Astrocyte (in vitro differentiated cells and primary cell): ENCODE data around the gene ITGB8. TPM values are rescaled to one million over a fixed set of nuclear protein-coding genes. Genes with fewer than 3 reads are reported as not detected.

Experiments
- DNase-seq: peaks from one replicate; pipeline ENCODE4 v3.0.0-alpha.2; 2010; ENCODE audit warnings: low read depth
- FAIRE-seq: peaks from 2 replicates; lab custom pipeline; 2011; peaks lifted over from hg19 to GRCh38; lab: Jason Lieb, UNC
- H2AFZ ChIP-seq: 2 replicates; pipeline ENCODE4 v1.6.0; 2012; ENCODE audit warnings: low read depth, low read length, inconsistent platforms
- H3K27ac ChIP-seq: 2 replicates; pipeline ENCODE4 v1.5.1; 2011; ENCODE audit warnings: low read depth, low read length, inconsistent platforms
- H3K27me3 ChIP-seq: 2 replicates; pipeline ENCODE4 v1.6.0; 2011; ENCODE audit warnings: low read length, inconsistent platforms; ENCODE audit not compliant: insufficient read depth
- H3K36me3 ChIP-seq: 2 replicates; pipeline ENCODE4 v1.5.1; 2011; ENCODE audit warnings: low read length, inconsistent platforms; ENCODE audit not compliant: insufficient read depth
- H3K4me1 ChIP-seq: 2 replicates; pipeline ENCODE4 v1.5.1; 2011; ENCODE audit warnings: low read length, inconsistent platforms; ENCODE audit not compliant: insufficient read depth
- H3K4me2 ChIP-seq: 2 replicates; pipeline ENCODE4 v1.6.0; 2012; ENCODE audit warnings: low read length, inconsistent platforms
- H3K4me3 ChIP-seq: 2 replicates; pipeline ENCODE4 v1.5.1; 2011; ENCODE audit warnings: low read depth, mild to moderate bottlenecking, low read length, inconsistent platforms; ENCODE audit not compliant: insufficient read depth
- H3K79me2 ChIP-seq: 2 replicates; pipeline ENCODE4 v1.6.0; 2012; ENCODE audit warnings: mild to moderate bottlenecking, low read length, inconsistent platforms; ENCODE audit not compliant: insufficient read depth
- H3K9ac ChIP-seq: 2 replicates; pipeline ENCODE4 v1.6.0; 2012; ENCODE audit warnings: mild to moderate bottlenecking, low read length, inconsistent platforms
- H3K9me3 ChIP-seq: 2 replicates; pipeline ENCODE4 v1.5.1; 2012; ENCODE audit warnings: low read depth, mild to moderate bottlenecking, low read length, inconsistent platforms; ENCODE audit not compliant: insufficient read depth
- H4K20me1 ChIP-seq: 2 replicates; pipeline ENCODE4 v1.6.0; 2012; ENCODE audit warnings: low read length, inconsistent platforms; ENCODE audit not compliant: insufficient read depth
- H3K27ac Mint-ChIP-seq: one replicate; pipeline ENCODE4 v1.8.0; 2021; ENCODE audit warnings: mild to moderate bottlenecking, mixed read lengths; ENCODE audit not compliant: unreplicated experiment
- H3K27me3 Mint-ChIP-seq: one replicate; pipeline ENCODE4 v1.8.0; 2021; ENCODE audit warnings: low read depth, mixed read lengths; ENCODE audit not compliant: unreplicated experiment
- H3K36me3 Mint-ChIP-seq: one replicate; pipeline ENCODE4 v1.8.0; 2021; ENCODE audit warnings: low read depth, mixed read lengths; ENCODE audit not compliant: unreplicated experiment
- H3K4me1 Mint-ChIP-seq: one replicate; pipeline ENCODE4 v1.8.0; 2021; ENCODE audit warnings: low read depth, mixed read lengths; ENCODE audit not compliant: unreplicated experiment
- H3K4me3 Mint-ChIP-seq: one replicate; pipeline ENCODE4 v1.8.0; 2021; ENCODE audit warnings: mild to moderate bottlenecking, moderate library complexity, mixed read lengths; ENCODE audit not compliant: unreplicated experiment
- H3K9me3 Mint-ChIP-seq: one replicate; pipeline ENCODE4 v1.8.0; 2021; ENCODE audit warnings: mild to moderate bottlenecking, mixed read lengths; ENCODE audit not compliant: unreplicated experiment
- EZH2 ChIP-seq: IDR thresholded peaks from 2 replicates; pipeline ENCODE4 v1.6.1; 2012; ENCODE audit warnings: mild to moderate bottlenecking, low read length, inconsistent platforms; ENCODE audit not compliant: insufficient read depth
- total RNA-seq: library from RNA; stranded (reverse); gene quantifications from 2 replicates; pipeline ENCODE4 v1.2.1, GENCODE V29; 2021
- TF ChIP-seq, protein P1 (sequence below): IDR thresholded peaks from 2 replicates; pipeline ENCODE4 v1.5.1; 2011; ENCODE audit warnings: low read depth, mild to moderate bottlenecking, inconsistent platforms, low read length, moderate library complexity; ENCODE audit not compliant: insufficient read depth

ITGB8 gene
- total RNA-seq, 1 donor from 2014 or later, result 10.8 TPM

DNA sequence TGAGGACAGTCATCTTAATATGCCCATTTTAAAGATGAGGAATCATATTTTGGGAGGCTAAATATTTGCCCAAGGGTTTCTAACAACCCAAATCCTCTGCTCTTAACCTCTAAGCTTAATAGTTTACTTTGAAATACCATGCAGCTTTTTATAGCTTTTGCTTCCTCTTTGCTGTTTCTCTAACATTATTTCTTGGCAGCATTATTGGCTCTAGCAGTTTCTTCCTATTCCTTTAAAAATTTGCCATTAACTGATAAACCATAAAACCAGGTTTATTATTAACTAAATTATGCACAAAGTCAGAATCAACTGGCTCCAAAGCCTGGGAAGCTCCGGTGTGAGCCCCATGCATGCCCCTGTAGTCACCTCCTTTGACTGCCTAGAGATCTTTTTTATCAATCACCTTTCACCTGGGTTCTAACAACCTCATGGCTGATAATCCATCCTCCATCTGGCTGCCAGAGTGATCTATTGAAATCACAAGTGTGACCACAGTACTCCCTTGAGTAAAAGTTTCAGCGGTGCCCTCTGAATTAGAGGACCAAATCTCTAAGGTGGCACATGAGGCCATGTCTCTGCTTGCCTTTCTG, 62.4 kb downstream of the ITGB8 start:
- Histone ChIP-seq H2AFZ (no peak overlapping the region), H3K27ac (no peak overlapping the region), H3K4me2 (no peak overlapping the region), H3K36me3 (peaks cover 32% of the 10 kb centered on the region), H3K79me2 (no peaks in the 10 kb centered on the region), H4K20me1 (no peaks in the 10 kb centered on the region), H3K4me3 (no peak overlapping the region), H3K9me3 (no peaks in the 10 kb centered on the region), H3K4me1 (peaks cover 7% of the 10 kb centered on the region), H3K9ac (no peak overlapping the region), H3K27me3 (no peaks in the 10 kb centered on the region)
- no peaks in the 10 kb centered on the region for H3K27me3 Mint-ChIP-seq
- no peak overlapping the region for H3K4me3 Mint-ChIP-seq
- DNase-seq (no peak), FAIRE-seq (no peak)
- H3K9me3 Mint-ChIP-seq, result no peaks in the 10 kb centered on the region
- no peak overlapping the region for H3K27ac Mint-ChIP-seq
- peaks cover under 1% of the 10 kb centered on the region for H3K4me1 Mint-ChIP-seq
- TF ChIP-seq, protein P1, sequence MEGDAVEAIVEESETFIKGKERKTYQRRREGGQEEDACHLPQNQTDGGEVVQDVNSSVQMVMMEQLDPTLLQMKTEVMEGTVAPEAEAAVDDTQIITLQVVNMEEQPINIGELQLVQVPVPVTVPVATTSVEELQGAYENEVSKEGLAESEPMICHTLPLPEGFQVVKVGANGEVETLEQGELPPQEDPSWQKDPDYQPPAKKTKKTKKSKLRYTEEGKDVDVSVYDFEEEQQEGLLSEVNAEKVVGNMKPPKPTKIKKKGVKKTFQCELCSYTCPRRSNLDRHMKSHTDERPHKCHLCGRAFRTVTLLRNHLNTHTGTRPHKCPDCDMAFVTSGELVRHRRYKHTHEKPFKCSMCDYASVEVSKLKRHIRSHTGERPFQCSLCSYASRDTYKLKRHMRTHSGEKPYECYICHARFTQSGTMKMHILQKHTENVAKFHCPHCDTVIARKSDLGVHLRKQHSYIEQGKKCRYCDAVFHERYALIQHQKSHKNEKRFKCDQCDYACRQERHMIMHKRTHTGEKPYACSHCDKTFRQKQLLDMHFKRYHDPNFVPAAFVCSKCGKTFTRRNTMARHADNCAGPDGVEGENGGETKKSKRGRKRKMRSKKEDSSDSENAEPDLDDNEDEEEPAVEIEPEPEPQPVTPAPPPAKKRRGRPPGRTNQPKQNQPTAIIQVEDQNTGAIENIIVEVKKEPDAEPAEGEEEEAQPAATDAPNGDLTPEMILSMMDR, result no peak
- no peak for TF ChIP-seq EZH2
- peaks cover 7% of the 10 kb centered on the region for H3K36me3 Mint-ChIP-seq

DNA sequence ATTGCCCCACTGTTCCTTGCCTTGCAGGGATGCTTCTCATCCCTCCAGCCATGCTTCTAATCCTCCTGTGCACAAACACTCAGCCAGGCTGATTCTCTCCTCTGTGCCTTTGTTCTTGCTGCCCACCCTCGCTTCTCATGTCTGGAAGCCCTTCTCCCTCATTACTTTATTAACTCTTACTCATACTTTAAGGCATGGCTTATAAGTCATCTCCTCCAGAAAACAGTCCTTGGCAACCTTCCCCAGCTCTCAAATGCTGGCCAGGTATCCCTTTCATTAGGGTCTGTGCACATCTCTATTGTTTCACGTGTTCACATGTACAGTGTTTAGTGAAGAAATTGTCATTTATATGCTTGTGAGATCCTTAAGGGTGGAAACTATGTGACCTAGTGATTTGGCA, 62.9 kb downstream of the ITGB8 start:
- H3K9me3 Mint-ChIP-seq, result no peaks in the 10 kb centered on the region
- Histone ChIP-seq H2AFZ (no peak overlapping the region), H3K36me3 (peaks cover 32% of the 10 kb centered on the region), H3K27ac (no peak overlapping the region), H3K4me2 (no peak overlapping the region), H3K9me3 (no peaks in the 10 kb centered on the region), H4K20me1 (no peaks in the 10 kb centered on the region), H3K27me3 (no peaks in the 10 kb centered on the region), H3K9ac (no peak overlapping the region), H3K79me2 (no peaks in the 10 kb centered on the region), H3K4me1 (peaks cover 7% of the 10 kb centered on the region), H3K4me3 (no peak overlapping the region)
- no peak overlapping the region for H3K27ac Mint-ChIP-seq
- TF ChIP-seq, protein P1, result no peak
- no peak for TF ChIP-seq EZH2
- H3K36me3 Mint-ChIP-seq, result peaks cover 7% of the 10 kb centered on the region
- FAIRE-seq (no peak), DNase-seq (peak; percentile 20)
- no peak overlapping the region for H3K4me3 Mint-ChIP-seq
- H3K4me1 Mint-ChIP-seq, result no peaks in the 10 kb centered on the region
- H3K27me3 Mint-ChIP-seq, result no peaks in the 10 kb centered on the region

DNA sequence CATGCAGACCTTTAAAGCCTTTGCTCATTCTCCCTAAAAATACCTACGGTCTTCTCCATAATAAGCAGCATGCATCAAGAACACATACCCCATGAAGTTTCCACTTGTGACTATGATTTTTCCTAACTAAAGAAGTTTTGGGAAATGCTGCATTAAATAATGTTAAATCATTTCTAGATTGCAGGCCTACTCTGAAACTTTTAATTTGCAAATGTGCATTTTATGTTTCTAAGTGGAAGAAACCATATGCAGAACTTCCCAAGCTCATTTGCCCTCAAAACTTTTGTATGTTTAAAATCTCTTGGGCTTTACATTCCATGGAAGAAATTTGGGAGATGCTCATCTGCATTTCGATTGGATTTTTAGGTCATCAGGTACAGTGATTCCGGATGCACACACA, 63.6 kb downstream of the ITGB8 start:
- H4K20me1 ChIP-seq, result no peaks in the 10 kb centered on the region
- H3K36me3 ChIP-seq, result peaks cover 32% of the 10 kb centered on the region
- no peak for TF ChIP-seq EZH2
- TF ChIP-seq, protein P1, result no peak
- Mint-ChIP-seq H3K27me3 (no peaks in the 10 kb centered on the region), H3K9me3 (no peaks in the 10 kb centered on the region), H3K36me3 (peaks cover 7% of the 10 kb centered on the region), H3K27ac (no peak overlapping the region), H3K4me3 (no peak overlapping the region), H3K4me1 (no peaks in the 10 kb centered on the region)
- H3K4me1 ChIP-seq, result peaks cover 7% of the 10 kb centered on the region
- no peak overlapping the region for H3K4me2 ChIP-seq
- no peak overlapping the region for H3K27ac ChIP-seq
- H3K9me3 ChIP-seq, result no peaks in the 10 kb centered on the region
- H2AFZ ChIP-seq, result no peak overlapping the region
- no peak overlapping the region for H3K4me3 ChIP-seq
- DNase-seq (no peak), FAIRE-seq (no peak)
- no peaks in the 10 kb centered on the region for H3K27me3 ChIP-seq
- H3K9ac ChIP-seq, result no peak overlapping the region
- H3K79me2 ChIP-seq, result no peaks in the 10 kb centered on the region
